Aorta (tissue), 5 donors: Measurements from ENCODE around the gene LURAP1L. TPM values are rescaled to one million over a fixed set of nuclear protein-coding genes. Genes with fewer than 3 reads are reported as not detected.

ENCODE experiments used
- ATAC-seq: fragments of 200-7000 bp; cut with Tn5 transposase; one replicate; pipeline ENCODE4 v1.9.1; 2022; ENCODE audit warnings: moderate library complexity; ENCODE audit not compliant: low FRiP score
- DNase-seq, 2 donors: peaks; one replicate each; pipeline ENCODE4 v3.0.0-alpha.2; 2020
- H3K27ac ChIP-seq, 2 donors: one replicate each; pipeline ENCODE4 v1.5.1; 2013; ENCODE audit warnings: low read length in 2 of 2, mild to moderate bottlenecking in 2 of 2, moderate library complexity in 2 of 2, control low read depth in 1 of 2, inconsistent platforms in 1 of 2, low read depth in 1 of 2
- H3K27me3 ChIP-seq, 2 donors: one replicate each; pipeline ENCODE4 v1.6.1; 2013; ENCODE audit warnings: control low read depth in 1 of 2, low read length in 1 of 2, mild to moderate bottlenecking in 1 of 2, moderate library complexity in 1 of 2; ENCODE audit not compliant: insufficient read depth in 2 of 2, control insufficient read depth in 1 of 2
- H3K36me3 ChIP-seq, 2 donors: one replicate each; pipeline ENCODE4 v1.6.1; 2013; ENCODE audit warnings: control low read depth in 1 of 2, low read length in 1 of 2, mild to moderate bottlenecking in 1 of 2; ENCODE audit not compliant: insufficient read depth in 2 of 2, control insufficient read depth in 1 of 2
- H3K4me1 ChIP-seq, 2 donors: one replicate each; pipeline ENCODE4 v1.6.1; 2013; ENCODE audit warnings: low read length in 2 of 2, control low read depth in 1 of 2, mild to moderate bottlenecking in 1 of 2, moderate library complexity in 1 of 2; ENCODE audit not compliant: insufficient read depth in 2 of 2, control insufficient read depth in 1 of 2
- H3K4me3 ChIP-seq, 2 donors: one replicate each; pipeline ENCODE4 v1.5.1; 2013; ENCODE audit warnings: low read length in 2 of 2, control low read depth in 1 of 2, mild to moderate bottlenecking in 1 of 2
- H3K9me3 ChIP-seq: one replicate; pipeline ENCODE4 v1.6.1; 2013; ENCODE audit warnings: mild to moderate bottlenecking, low read length; ENCODE audit not compliant: control insufficient read depth
- WGBS, 2 donors: extraction: QIAGEN DNeasy Blood & Tissue Kit; methylation state at CpG; one replicate each; pipeline ENCODE4 v1.1.7; 2013; 5-methylcytosine and 5-hydroxymethylcytosine counted together
- intact Hi-C, 2 donors: fragments of 100-400 bp; cut with DNase I; formaldehyde crosslinking; loops; one replicate each; pipeline versions ENCODE4 v1.14.2 to v1.15.0; 2022
- polyA plus RNA-seq, 2 donors: library from polyadenylated mRNA; stranded (reverse); fragments of 200-250 nt; gene quantifications; one replicate each; pipeline ENCODE4 v1.2.3, GENCODE V29; 2013
- total RNA-seq, 2 donors: library from RNA; stranded (reverse); fragmentation: NEBNext Ultra II Directional; extraction: Animal tissue kit (Norgen Biotek cat#: 25700); gene quantifications; one replicate each; pipeline ENCODE4 v1.2.1, GENCODE V29; 2021
- donor health status: healthy with polysubstance abuse.
- donor health status: Bipolar disorder and iron deficiency.
- donor health status: DM: no; HTN: no; CAD: no.
- donor health status: DM: no; HTN: no; CAD: no.
- donor health status: DM: yes; HTN: yes; CAD: no.

Gene LURAP1L
- total and polyA plus RNA-seq, 4 donors = 13.5 to 26.4 (median 21.8) TPM

GRCh38 chr9:12813533-12813932 is 38.7 kb downstream of the LURAP1L start:
- intact Hi-C loops = loop anchor here in 1 of 2 donors (10.0 kb wide), 1 partner anchor 89 kb away; no protein-coding TSS in a partner anchor
- Histone ChIP-seq H3K9me3 (no peaks in the 10 kb centered on the region), H3K27me3 (no peaks in the 10 kb centered on the region), H3K4me3 (no peak overlapping the region), H3K27ac (no peak overlapping the region), H3K36me3 (no peaks in the 10 kb centered on the region), H3K4me1 (peaks cover 4 to 12% of the 10 kb centered on the region in 2 donors)
- 92 to 100% methylated on average over 1 of the region's 1 CpG for WGBS, 2 donors
- no peak for ATAC-seq
- DNase-seq = no peak

GRCh38 chr9:12813960-12814876 is 39.4 kb downstream of the LURAP1L start:
- no peak overlapping the region for H3K4me3 ChIP-seq
- intact Hi-C loops = loop anchor here in 1 of 2 donors (2.0 to 10.0 kb wide), 2 partner anchors 29 to 89 kb away; no protein-coding TSS in a partner anchor
- no peaks in the 10 kb centered on the region for H3K27me3 ChIP-seq
- 4 to 7% methylated on average over 6 of the region's 6 CpGs for WGBS, 2 donors
- ATAC-seq = peak; percentile 88
- H3K36me3 ChIP-seq = no peaks in the 10 kb centered on the region
- peaks cover 5 to 13% of the 10 kb centered on the region in 2 donors for H3K4me1 ChIP-seq
- peak; percentile 50 to 57 for DNase-seq
- peak overlapping the region in 1 of 2 donors; percentile 28 for H3K27ac ChIP-seq
- H3K9me3 ChIP-seq = no peaks in the 10 kb centered on the region

- no peaks in the 10 kb centered on the region for H3K36me3 ChIP-seq
- H3K9me3 ChIP-seq = no peaks in the 10 kb centered on the region
- intact Hi-C loops = loop anchor here (2.0 to 10.0 kb wide), 4 partner anchors 30 to 90 kb away; partner anchors contain the start of gene LURAP1L (in 1 of the 2)
- DNase-seq (no peak), ATAC-seq (no peak)
- H3K27me3 ChIP-seq = no peaks in the 10 kb centered on the region
- no peak overlapping the region for H3K4me3 ChIP-seq
- H3K4me1 ChIP-seq = peaks cover 5 to 13% of the 10 kb centered on the region in 2 donors
- H3K27ac ChIP-seq = no peak overlapping the region
These were observed 40.0 kb downstream of the LURAP1L start for GRCh38 chr9:12814877-12815237.

GRCh38 chr9:12815888-12816287 is 41.1 kb downstream of the LURAP1L start:
- ATAC-seq (no peak), DNase-seq (no peak)
- intact Hi-C loops = loop anchor here (2.0 to 10.0 kb wide), 4 partner anchors 31 to 91 kb away; partner anchors contain the start of gene LURAP1L (in 1 of the 2)
- Histone ChIP-seq H3K4me1 (peaks cover 5 to 9% of the 10 kb centered on the region in 2 donors), H3K9me3 (no peaks in the 10 kb centered on the region), H3K27ac (no peak overlapping the region), H3K36me3 (no peaks in the 10 kb centered on the region), H3K27me3 (no peaks in the 10 kb centered on the region), H3K4me3 (no peak overlapping the region)
- 97% methylated on average over 5 of the region's 5 CpGs for WGBS, 2 donors

- H3K4me1 ChIP-seq = peaks cover 5 to 9% of the 10 kb centered on the region in 2 donors
- H3K9me3 ChIP-seq = no peaks in the 10 kb centered on the region
- no peak overlapping the region for H3K27ac ChIP-seq
- ATAC-seq = no peak
- H3K4me3 ChIP-seq = no peak overlapping the region
- 95 to 97% methylated on average over 3 of the region's 3 CpGs for WGBS, 2 donors
- intact Hi-C loops = loop anchor here (5.0 to 10.0 kb wide), 3 partner anchors 39 to 92 kb away; partner anchors contain the start of gene LURAP1L (in 1 of the 2)
- DNase-seq = no peak
- H3K27me3 ChIP-seq = no peaks in the 10 kb centered on the region
- no peaks in the 10 kb centered on the region for H3K36me3 ChIP-seq
These were observed 41.9 kb downstream of the LURAP1L start for GRCh38 chr9:12816656-12817101.

- no peak overlapping the region for H3K4me3 ChIP-seq
- no peaks in the 10 kb centered on the region for H3K27me3 ChIP-seq
- intact Hi-C loops = loop anchor here (5.0 to 10.0 kb wide), 3 partner anchors 40 to 93 kb away; partner anchors contain the start of gene LURAP1L (in 1 of the 2)
- DNase-seq = peak in 1 of 2 donors; percentile 61
- no peak for ATAC-seq
- H3K9me3 ChIP-seq = no peaks in the 10 kb centered on the region
- peaks cover 5 to 9% of the 10 kb centered on the region in 2 donors for H3K4me1 ChIP-seq
- H3K36me3 ChIP-seq = no peaks in the 10 kb centered on the region
- 59 to 62% methylated on average over 9 of the region's 9 CpGs for WGBS, 2 donors
- peak overlapping the region in 1 of 2 donors; percentile 64 for H3K27ac ChIP-seq
These were observed 42.9 kb downstream of the LURAP1L start for GRCh38 chr9:12817702-12818101.

GRCh38 chr9:12818431-12819000 is 43.7 kb downstream of the LURAP1L start:
- 20 to 21% methylated on average over 3 of the region's 3 CpGs for WGBS, 2 donors
- Histone ChIP-seq H3K4me1 (peaks cover 5 to 9% of the 10 kb centered on the region in 2 donors), H3K9me3 (no peaks in the 10 kb centered on the region), H3K4me3 (no peak overlapping the region), H3K36me3 (no peaks in the 10 kb centered on the region), H3K27ac (peak overlapping the region in 1 of 2 donors; percentile 59), H3K27me3 (no peaks in the 10 kb centered on the region)
- intact Hi-C loops = loop anchor here (5.0 to 10.0 kb wide), 3 partner anchors 41 to 94 kb away; partner anchors contain the start of gene LURAP1L (in 1 of the 2)
- DNase-seq (peak; percentile 44 to 50), ATAC-seq (peak; percentile 12)

GRCh38 chr9:12819436-12820185 is 44.8 kb downstream of the LURAP1L start:
- WGBS, 2 donors = 92 to 93% methylated on average over 9 of the region's 9 CpGs
- intact Hi-C loops = loop anchor here (5.0 to 10.0 kb wide), 3 partner anchors 42 to 95 kb away; partner anchors contain the start of gene LURAP1L (in 1 of the 2)
- H3K27me3 ChIP-seq = no peaks in the 10 kb centered on the region
- no peak for ATAC-seq
- H3K36me3 ChIP-seq = no peaks in the 10 kb centered on the region
- H3K9me3 ChIP-seq = no peaks in the 10 kb centered on the region
- H3K27ac ChIP-seq = peak overlapping the region; percentile 24 to 36
- no peak for DNase-seq
- no peak overlapping the region for H3K4me3 ChIP-seq
- peaks cover 5% of the 10 kb centered on the region in 2 donors for H3K4me1 ChIP-seq
